Loucy (cell line): ENCODE results near the gene PA2G4.

Experiments
- EZH2phosphoT487 ChIP-seq: fragments of 200-600 bp; IDR thresholded peaks from 2 replicates; pipeline ENCODE4 v1.6.1; 2018; ENCODE audit warnings: antibody characterized with exemption, mild to moderate bottlenecking, moderate library complexity, borderline replicate concordance
- TF ChIP-seq, protein P1 (sequence below): fragments of 200-600 bp; sonication (generic); conservative IDR thresholded peaks from 2 replicates; pipeline ENCODE4 v1.5.1; 2014; ENCODE audit warnings: mild to moderate bottlenecking, antibody characterized with exemption, low read length

- TF ChIP-seq, protein P1, sequence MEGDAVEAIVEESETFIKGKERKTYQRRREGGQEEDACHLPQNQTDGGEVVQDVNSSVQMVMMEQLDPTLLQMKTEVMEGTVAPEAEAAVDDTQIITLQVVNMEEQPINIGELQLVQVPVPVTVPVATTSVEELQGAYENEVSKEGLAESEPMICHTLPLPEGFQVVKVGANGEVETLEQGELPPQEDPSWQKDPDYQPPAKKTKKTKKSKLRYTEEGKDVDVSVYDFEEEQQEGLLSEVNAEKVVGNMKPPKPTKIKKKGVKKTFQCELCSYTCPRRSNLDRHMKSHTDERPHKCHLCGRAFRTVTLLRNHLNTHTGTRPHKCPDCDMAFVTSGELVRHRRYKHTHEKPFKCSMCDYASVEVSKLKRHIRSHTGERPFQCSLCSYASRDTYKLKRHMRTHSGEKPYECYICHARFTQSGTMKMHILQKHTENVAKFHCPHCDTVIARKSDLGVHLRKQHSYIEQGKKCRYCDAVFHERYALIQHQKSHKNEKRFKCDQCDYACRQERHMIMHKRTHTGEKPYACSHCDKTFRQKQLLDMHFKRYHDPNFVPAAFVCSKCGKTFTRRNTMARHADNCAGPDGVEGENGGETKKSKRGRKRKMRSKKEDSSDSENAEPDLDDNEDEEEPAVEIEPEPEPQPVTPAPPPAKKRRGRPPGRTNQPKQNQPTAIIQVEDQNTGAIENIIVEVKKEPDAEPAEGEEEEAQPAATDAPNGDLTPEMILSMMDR: peak; percentile 47
- TF ChIP-seq EZH2phosphoT487: no peak
Measured at GRCh38 chr12:56157201-56158028, 53.1 kb downstream of the PA2G4 start.
